Measurements from ENCODE around the gene TRIM2.

DNA sequence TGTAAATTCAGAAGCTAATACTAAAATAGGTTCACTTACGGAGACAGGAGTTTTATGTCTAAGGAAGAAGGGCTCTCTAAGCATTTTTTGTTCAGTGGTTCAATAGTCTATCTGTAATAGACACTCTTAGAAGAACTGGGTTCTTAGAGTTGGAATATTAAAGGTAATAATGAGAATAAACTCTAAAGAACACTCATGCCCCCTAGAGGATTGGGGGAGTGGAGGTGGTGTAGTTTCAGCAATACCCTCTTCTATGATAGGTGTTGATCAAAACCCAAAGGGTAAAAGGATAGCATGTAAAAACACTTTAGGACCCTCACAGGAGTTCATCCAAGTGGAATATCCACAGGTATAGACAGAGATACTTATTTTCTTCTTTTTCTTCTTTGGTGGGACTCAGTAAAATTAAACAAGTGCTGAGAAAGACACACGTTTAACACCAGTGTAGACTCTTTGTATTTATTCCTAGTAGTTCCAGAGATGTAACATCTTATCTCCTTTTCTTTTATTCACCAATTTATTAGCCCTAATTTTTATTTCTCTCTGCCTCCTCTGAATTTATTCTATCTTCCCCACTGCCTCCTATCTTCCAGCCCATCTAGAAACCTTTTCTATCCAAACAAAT, 114.6 kb downstream of the TRIM2 start:
- TF ChIP-seq POLR2A (IDR thresholded peaks at IDR 0.05): no peak
- TF ChIP-seq, protein P1, sequence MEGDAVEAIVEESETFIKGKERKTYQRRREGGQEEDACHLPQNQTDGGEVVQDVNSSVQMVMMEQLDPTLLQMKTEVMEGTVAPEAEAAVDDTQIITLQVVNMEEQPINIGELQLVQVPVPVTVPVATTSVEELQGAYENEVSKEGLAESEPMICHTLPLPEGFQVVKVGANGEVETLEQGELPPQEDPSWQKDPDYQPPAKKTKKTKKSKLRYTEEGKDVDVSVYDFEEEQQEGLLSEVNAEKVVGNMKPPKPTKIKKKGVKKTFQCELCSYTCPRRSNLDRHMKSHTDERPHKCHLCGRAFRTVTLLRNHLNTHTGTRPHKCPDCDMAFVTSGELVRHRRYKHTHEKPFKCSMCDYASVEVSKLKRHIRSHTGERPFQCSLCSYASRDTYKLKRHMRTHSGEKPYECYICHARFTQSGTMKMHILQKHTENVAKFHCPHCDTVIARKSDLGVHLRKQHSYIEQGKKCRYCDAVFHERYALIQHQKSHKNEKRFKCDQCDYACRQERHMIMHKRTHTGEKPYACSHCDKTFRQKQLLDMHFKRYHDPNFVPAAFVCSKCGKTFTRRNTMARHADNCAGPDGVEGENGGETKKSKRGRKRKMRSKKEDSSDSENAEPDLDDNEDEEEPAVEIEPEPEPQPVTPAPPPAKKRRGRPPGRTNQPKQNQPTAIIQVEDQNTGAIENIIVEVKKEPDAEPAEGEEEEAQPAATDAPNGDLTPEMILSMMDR (IDR thresholded peaks at IDR 0.05): peak; percentile 63 to 76 (median 71)

Measured in adrenal gland (tissue), 5 donors.